Measurements from ENCODE around the gene ZCCHC14.

GRCh38 chr16:87470332-87470731 lies 22.5 kb downstream of the ZCCHC14 start:
- no peak for TF ChIP-seq POLR2AphosphoS5 (IDR thresholded peaks at IDR 0.05)
- no peak for TF ChIP-seq CTCF (IDR thresholded peaks at IDR 0.05)
- no peak for TF ChIP-seq POLR2A (IDR thresholded peaks at IDR 0.05)

All from transverse colon (tissue), 4 donors.